A673 (cell line): ENCODE data around the gene XYLT1.

Experiments used
- CTCF ChIP-seq: fragments of 300-800, 200-600 bp; sonication (generic); conservative IDR thresholded peaks from 2 replicates; pipeline ENCODE4 v1.5.1; 2017; ENCODE audit warnings: low read depth, mild to moderate bottlenecking, antibody characterized with exemption, low read length, moderate library complexity, mixed read lengths
- EZH2 ChIP-seq: fragments of 200-600 bp; sonication (generic); IDR thresholded peaks from 2 replicates; pipeline ENCODE4 v1.6.1; 2017; ENCODE audit warnings: borderline replicate concordance, low read depth, mild to moderate bottlenecking, mixed read lengths, antibody characterized with exemption, low read length; ENCODE audit not compliant: poor library complexity, severe bottlenecking

- TF ChIP-seq CTCF (no peak), EZH2 (no peak)
Measured at GRCh38 chr16:17063201-17064139, 407.3 kb downstream of the XYLT1 start.
